Left renal pelvis (tissue), 4 donors: ENCODE measurements around the gene PARP12. TPM values are rescaled to one million over a fixed set of nuclear protein-coding genes. Genes with fewer than 3 reads are reported as not detected.

Source experiments
- DNase-seq, 4 donors: peaks; one replicate each; pipeline ENCODE4 v3.0.0-alpha.2; 2013; ENCODE audit warnings: low read depth in 4 of 4, low spot score in 3 of 4
- polyA plus RNA-seq, 4 donors: library from polyadenylated mRNA; unstranded; fragments of 120-200 nt; gene quantifications; one replicate each; pipeline ENCODE4 v1.2.1, GENCODE V29; 2013; ENCODE audit not compliant: insufficient read length in 4 of 4

The PARP12 gene
- polyA plus RNA-seq, 4 donors, result 14.1 to 24.7 (median 15.5) TPM

GRCh38 chr7:139993592-139993991 lies 69.2 kb downstream of the PARP12 start:
- DNase-seq, result no peak

DNA sequence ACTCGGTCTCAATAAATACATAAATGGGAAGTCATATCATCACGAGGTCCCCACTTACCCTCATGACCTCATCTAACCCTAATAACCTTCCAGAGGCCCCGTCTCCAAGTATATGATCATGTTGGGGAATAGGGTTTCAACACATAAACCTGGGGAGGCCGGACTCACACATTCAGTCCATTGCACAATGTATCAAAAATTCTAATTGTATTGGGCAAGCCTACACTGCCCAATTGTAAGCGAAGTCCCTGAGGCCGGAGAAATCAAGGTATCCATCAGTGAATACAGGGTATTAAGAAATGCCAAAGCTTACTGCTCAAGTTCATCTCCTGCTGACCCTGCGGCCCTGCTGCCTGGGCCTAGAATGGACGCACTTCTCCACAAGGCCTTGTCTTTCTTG lies 69.6 kb downstream of the PARP12 start:
- DNase-seq, result no peak

DNA sequence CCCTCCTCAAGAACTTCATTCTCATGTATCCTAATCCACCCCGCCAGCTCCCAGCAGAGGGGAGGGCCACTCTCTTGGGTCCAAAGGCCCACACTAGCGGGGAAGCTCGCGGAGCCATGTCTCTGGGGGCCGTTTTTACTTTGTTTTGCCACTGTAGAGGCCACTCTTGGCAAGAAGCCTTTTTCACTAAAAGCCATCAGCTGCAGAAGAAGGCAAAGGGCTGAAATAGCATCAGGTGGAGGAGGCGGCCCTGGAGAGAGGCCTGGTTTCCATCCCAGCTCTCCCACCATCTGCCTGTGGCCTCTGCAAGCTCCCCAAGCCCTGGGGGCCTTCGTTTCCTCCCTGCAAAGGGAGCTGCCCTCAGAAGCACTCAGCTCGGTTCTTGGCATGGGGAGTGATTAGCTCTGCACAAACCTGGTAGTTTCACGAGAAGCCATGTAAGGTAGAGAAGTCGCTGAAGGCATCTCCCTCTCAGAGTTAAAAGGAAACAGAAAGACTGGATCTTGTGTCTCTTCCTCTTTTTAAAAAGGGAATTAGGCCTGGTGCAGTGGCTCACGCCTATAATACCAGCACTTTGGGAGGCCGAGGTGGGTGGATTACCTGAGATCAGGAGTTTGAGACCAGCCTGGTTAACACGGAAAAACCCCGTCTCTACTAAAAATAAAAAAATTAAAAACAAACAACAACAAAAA lies 70.3 kb downstream of the PARP12 start:
- no peak for DNase-seq

DNA sequence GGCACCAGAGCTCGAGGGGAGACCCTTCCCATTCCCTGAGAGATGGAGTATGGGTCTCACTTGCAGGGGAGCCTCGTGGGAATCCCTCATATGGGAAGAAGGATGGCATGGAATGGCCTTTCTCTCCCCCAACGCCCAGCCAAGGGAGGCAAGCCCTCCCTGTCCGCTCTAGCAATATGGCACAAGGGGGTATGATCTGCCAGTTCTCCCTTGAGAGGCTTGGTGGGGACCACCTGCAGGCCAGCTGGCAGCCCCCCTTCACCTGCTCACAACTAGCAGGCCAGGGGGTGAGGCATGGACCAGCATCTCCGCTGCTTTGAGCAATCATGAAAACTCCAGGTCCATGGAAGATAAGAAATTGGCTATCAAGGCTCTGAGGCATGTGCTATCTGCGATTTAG lies 70.8 kb downstream of the PARP12 start:
- DNase-seq, result no peak

DNA sequence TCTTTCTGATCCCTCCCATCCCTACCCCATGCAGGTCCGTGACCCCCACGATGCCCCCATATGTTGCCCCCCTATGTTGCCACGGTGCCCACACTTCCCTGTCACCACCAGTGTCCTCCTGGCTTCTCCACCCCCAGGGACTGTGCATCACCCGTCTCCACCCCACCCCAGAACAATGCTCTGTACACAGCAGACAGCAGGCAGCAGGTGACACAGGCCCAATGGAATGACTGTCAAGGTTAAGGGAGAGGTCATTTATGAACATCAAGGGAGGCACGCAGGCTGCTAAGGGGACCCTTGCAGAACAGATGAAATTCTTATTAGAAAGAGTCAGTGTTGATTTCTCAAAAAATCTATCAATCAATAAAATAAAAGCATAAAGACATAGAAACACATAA lies 71.5 kb downstream of the PARP12 start:
- DNase-seq, result no peak

- DNase-seq, result no peak
These were observed 72.0 kb downstream of the PARP12 start for GRCh38 chr7:139990571-139991268.

GRCh38 chr7:139990142-139990535 lies 72.6 kb downstream of the PARP12 start:
- DNase-seq, result no peak

GRCh38 chr7:139989366-139990141 lies 73.2 kb downstream of the PARP12 start:
- DNase-seq, result no peak

GRCh38 chr7:139987691-139988516 lies 74.8 kb downstream of the PARP12 start:
- DNase-seq, result no peak

- no peak for DNase-seq
These were observed 76.9 kb downstream of the PARP12 start for GRCh38 chr7:139985811-139986210.

GRCh38 chr7:139984642-139985539 lies 77.9 kb downstream of the PARP12 start:
- DNase-seq, result no peak

- DNase-seq, result no peak
These were observed 79.5 kb downstream of the PARP12 start for GRCh38 chr7:139982927-139983920.

- DNase-seq, result no peak
These were observed 81.2 kb downstream of the PARP12 start for GRCh38 chr7:139981511-139981895.

DNA sequence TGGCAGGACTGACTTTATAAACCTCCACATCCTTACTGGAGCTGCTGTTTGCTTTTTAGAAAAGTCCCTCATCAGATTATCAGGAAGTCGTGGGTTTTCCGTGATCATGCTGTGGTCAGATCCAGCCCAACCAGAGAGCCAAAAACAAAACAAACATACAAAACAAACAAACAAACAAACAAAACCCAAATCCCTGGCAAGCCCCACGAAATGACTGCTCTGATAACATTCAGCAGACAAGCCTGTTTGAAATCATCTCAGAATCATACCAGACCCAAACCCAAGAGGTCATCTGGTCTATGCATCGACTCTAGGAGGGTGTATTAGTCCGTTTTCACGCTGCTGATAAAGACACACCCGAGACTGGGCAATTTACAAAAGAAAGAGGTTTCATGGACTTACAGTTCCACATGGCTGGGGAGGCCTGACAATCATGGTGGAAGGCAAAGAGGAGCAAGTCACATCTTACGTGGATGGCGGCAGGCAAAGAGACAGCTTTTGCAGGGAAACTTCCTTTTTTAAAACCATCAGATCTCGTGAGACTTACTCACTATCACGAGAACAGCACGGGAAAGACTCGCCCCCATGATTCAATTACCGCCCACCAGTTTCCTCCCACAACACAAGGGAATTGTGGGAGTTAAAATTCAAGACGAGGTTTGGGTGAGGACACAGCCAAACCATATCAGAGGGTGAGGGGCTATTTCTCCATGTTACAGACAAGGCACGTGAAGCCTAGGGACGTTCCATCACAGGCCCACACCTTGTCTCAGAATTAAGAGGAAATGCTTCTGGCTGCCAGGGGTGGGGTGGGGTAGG lies 85.7 kb downstream of the PARP12 start:
- DNase-seq, result no peak

DNA sequence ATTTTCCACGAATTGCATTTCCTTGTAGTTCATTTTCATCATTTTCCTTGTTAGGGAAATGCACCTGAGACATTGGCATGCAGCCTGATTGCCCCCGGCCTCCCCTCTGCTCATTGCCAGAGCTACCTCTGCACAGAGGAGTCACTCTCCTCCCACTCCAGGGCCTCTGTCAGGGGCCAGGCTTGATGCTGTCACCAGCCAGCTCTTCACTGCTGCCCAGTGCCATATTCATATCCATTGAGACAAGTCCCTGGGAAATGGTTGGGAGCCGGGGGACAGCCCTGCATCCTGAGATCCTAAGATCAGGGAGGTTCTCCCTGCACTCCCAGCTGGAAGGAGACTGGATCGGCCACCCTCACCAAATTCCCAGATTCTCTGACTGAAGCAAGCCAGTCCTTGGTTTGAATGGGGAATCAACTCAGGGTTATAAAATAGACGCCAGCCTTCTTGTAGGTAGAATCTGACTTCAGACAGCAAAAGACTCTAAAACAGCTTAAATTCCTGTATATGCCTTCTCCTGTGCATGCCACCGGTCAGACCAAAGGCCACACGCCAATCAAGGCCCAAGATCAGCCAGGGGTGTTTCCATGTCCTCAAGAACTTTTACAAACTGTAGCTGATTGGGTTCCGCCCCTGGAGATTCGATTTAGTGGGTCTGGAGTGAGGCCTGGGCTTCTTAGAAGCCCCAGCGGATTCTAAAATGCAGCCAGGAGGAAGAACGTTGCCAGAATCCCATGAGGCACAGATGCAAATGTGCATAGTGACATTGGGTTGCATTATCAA lies 86.5 kb downstream of the PARP12 start:
- no peak for DNase-seq

GRCh38 chr7:139974179-139974811 lies 88.5 kb downstream of the PARP12 start:
- DNase-seq, result no peak
